Mesodermal cell (in vitro differentiated cells): ENCODE data around the gene KRT40.

ENCODE experiments used
- H3K27ac ChIP-seq: 2 replicates; pipeline ENCODE4 v1.7.0; 2013; ENCODE audit warnings: mild to moderate bottlenecking, low read depth, low read length, moderate library complexity; ENCODE audit not compliant: severe bottlenecking
- H3K36me3 ChIP-seq: 2 replicates; pipeline ENCODE4 v1.7.1; 2013; ENCODE audit warnings: mild to moderate bottlenecking, low read length, moderate library complexity; ENCODE audit not compliant: control insufficient read depth, insufficient read depth
- H3K4me1 ChIP-seq: one replicate; pipeline ENCODE4 v1.7.1; 2013; ENCODE audit warnings: mild to moderate bottlenecking, low read length; ENCODE audit not compliant: insufficient read depth, control insufficient read depth, poor library complexity, severe bottlenecking
- H3K4me3 ChIP-seq: 2 replicates; pipeline ENCODE4 v1.7.0; 2013; ENCODE audit warnings: low read length, control low read depth, mild to moderate bottlenecking; ENCODE audit not compliant: insufficient read depth, poor library complexity, severe bottlenecking; ENCODE audit errors: extremely low read depth
- H3K9me3 ChIP-seq: 2 replicates; pipeline ENCODE4 v1.7.1; 2013; ENCODE audit warnings: mild to moderate bottlenecking, low read length, moderate library complexity; ENCODE audit not compliant: control insufficient read depth
- WGBS, 2 experiments: methylation state at CpG; one replicate each; pipeline ENCODE4 v1.1.5; 2013; ENCODE audit warnings: missing lambda C conversion rate in 2 of 2; ENCODE audit not compliant: insufficient coverage in 2 of 2; 5-methylcytosine and 5-hydroxymethylcytosine counted together

KRT40 gene

DNA sequence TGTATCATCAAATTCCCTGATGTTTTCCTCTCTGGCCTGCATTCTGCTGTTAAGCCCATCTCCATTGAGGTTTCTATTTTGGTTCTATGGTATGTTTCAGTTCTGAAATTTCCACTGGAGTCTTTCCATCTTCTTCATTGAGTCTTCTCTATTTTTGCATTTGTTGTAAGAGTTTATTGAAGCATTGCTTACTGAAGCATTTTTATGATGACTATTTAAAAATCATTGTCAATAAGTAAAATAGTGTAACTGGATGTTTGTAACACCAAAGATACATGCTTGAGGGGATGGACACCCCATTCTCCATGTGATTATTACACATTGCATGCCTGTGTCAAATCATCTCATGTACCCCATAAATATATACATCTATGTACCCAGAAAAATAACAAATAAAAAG lies 8.6 kb downstream of the KRT40 start:
- Histone ChIP-seq H3K36me3 (no peaks in the 10 kb centered on the region), H3K4me1 (no peaks in the 10 kb centered on the region), H3K9me3 (no peaks in the 10 kb centered on the region), H3K27ac (no peak overlapping the region), H3K4me3 (no peak overlapping the region)

DNA sequence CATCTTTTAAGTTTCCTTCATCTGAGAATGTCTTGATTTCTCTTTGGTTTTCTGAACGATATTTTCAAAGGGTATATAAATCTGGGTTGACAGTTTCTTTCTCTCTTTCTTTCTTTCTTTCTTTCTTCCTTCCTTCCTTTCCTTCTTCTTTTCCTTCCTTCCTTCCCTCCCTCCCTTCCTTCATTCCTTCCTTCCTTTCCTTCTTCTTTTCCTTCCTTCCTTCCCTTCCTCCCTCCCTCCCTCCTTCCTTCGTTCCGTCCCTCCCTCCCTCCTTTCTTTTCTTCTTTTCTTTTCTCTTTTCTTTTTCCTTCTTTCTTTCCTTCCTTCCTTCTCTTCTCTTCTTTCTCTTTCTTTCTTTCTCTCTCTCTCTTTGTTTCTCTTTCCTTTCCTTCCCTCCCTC lies 9.8 kb downstream of the KRT40 start:
- no peaks in the 10 kb centered on the region for H3K9me3 ChIP-seq
- 92% methylated on average over 2 of the region's 3 CpGs; no CpG with 5 or more reads in 1 of the 2 experiments for WGBS, 2 experiments
- H3K36me3 ChIP-seq = no peaks in the 10 kb centered on the region
- no peaks in the 10 kb centered on the region for H3K4me1 ChIP-seq
- H3K4me3 ChIP-seq = no peak overlapping the region
- no peak overlapping the region for H3K27ac ChIP-seq

DNA sequence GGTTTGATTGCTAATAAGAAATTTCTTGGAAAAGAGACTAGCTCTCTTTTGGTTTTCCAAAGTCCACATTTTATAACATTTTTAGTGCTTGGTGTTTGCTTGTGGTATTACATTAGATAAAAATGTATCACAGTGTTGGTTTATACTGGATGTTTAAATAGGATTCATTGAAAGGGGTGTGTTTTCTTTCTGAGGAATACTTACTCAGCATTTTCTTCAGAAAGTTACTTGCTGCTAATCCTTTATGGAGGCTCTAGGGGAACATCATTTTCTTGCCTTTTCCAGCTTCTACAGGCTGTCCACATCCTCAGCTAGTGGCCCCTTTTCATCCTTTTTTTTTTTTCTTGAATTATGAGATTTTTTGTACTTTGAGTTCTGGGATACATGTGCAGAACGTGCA lies 16.5 kb downstream of the KRT40 start:
- no peak overlapping the region for H3K27ac ChIP-seq
- no CpG with 5 or more reads among the region's 1 CpG for WGBS, 2 experiments
- H3K4me1 ChIP-seq = no peaks in the 10 kb centered on the region
- no peak overlapping the region for H3K4me3 ChIP-seq
- H3K36me3 ChIP-seq = no peaks in the 10 kb centered on the region
- no peaks in the 10 kb centered on the region for H3K9me3 ChIP-seq

DNA sequence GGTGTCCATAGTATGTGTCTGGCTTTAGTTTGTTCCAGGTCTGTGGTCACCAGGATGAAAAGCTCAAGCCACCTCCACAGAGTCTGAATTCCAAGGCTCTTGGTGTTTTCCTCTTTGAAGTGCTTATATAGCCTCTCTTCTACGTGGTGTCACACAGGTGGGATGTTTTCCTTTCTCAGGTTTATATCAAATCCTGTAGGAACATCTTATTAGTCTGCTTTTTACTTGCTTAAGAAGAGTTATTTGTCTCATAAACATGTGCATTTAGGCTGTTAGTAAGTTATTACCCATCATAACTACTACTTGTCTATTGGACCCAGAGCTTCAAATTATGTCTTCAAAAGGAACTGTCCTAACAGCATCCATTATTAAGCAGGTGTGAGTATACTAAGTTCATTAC lies 17.3 kb downstream of the KRT40 start, which contains the start of gene KRT39:
Gene KRT39 (minus strand): TSS at position 101 of the 400 bp plus-strand sequence. CDS start 92 bp downstream, at position 9.
- H3K36me3 ChIP-seq = no peaks in the 10 kb centered on the region
- H3K27ac ChIP-seq = no peak within 1 kb of the TSS
- H3K9me3 ChIP-seq = no peaks in the 10 kb centered on the region
- no CpG with 5 or more reads among the region's 1 CpG for WGBS, 2 experiments
- no peak within 1 kb of the TSS for H3K4me3 ChIP-seq
- no peaks in the 10 kb centered on the region for H3K4me1 ChIP-seq

DNA sequence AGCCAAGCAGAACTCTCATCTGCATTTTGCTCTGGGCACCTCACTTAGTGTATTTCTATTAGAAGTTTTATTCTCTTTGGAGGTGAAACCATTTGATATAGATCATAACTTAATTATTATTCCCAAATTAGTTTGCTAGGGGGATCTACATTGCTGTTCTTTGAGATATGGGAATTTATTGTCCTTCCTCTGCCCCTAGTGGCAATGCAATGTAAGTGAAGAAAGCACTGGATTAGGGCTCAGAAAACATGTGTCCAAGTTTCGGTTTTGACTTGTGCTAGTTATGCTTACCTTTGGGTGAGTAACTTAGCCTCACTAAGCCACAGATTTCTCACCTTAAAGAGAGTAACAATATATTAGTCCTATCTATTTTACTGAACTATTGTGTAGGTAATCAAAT lies 20.3 kb downstream of the KRT40 start:
- Histone ChIP-seq H3K4me3 (no peak overlapping the region), H3K36me3 (no peaks in the 10 kb centered on the region), H3K27ac (no peak overlapping the region), H3K4me1 (no peaks in the 10 kb centered on the region), H3K9me3 (no peaks in the 10 kb centered on the region)
- no CpG with 5 or more reads among the region's 1 CpG for WGBS, 2 experiments

DNA sequence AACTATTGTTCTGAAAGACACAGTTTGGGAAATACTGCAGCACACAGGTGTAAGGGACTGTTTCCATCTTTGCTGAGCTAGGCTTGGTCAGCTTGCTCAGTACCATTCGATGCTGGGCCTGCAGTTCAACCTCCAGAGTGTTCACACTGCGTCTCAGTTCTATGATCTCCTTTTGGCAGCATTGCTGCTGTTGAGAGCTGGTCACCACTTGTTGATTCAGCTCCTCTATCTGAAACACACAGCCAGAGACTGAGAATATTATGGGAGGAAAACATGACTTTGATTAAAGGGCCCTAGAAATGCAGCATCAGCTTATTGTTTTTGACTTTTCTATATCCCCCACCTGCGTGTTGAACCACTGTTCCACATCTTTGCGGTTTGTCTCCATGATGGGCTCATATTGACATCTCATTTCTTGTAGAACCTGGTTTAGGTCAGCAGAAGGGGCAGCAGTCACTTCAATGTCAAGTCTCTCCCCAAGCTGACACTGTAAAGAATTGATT lies 22.0 kb downstream of the KRT40 start:
- peaks cover 3% of the 10 kb centered on the region for H3K4me1 ChIP-seq
- no peaks in the 10 kb centered on the region for H3K36me3 ChIP-seq
- WGBS, 2 experiments = 96 to 100% methylated on average over 2 to 3 of the region's 4 CpGs
- H3K4me3 ChIP-seq = no peak overlapping the region
- H3K27ac ChIP-seq = no peak overlapping the region
- no peaks in the 10 kb centered on the region for H3K9me3 ChIP-seq

DNA sequence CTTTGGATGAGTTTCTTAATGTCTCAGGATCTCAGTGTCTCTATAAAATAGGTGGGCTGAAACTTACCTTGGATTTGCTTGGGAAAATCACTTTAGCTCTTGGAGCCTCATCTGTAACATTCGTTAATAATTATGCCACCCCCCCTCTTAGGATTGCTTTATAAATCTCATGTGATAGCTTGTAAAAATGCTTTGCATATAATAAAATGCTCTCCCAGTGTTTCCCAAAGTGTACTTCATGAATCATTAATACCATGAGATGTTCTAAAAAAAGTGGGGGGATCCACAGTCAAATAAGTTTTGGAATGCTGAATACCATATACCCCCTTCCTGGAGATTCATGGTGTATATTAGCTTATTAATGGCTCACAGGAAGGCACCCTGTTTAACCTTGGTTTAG lies 22.5 kb downstream of the KRT40 start:
- H3K9me3 ChIP-seq = no peaks in the 10 kb centered on the region
- no peak overlapping the region for H3K4me3 ChIP-seq
- no CpG with 5 or more reads among the region's 1 CpG for WGBS, 2 experiments
- H3K36me3 ChIP-seq = no peaks in the 10 kb centered on the region
- no peak overlapping the region for H3K27ac ChIP-seq
- H3K4me1 ChIP-seq = peaks cover 3% of the 10 kb centered on the region

DNA sequence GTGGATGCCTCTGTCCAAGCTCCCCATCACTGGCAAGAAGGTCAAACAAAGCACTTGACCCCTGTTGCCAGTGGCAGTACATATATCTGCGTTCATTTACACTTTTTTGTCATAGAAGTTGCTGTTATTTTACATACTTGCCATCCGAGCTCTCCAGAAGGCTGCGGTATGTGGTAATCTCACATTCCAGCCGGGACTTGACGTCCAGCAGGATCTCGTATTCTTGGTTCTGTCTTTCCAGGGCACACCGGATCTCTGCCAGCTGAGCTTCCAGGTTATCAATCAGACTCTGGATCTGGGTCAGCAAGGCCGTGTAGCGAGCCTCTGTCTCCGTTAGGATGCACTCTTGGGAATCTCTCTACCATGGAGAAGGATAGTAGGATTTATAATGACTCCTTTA lies 24.0 kb downstream of the KRT40 start:
- WGBS, 2 experiments = 87 to 91% methylated on average over 7 to 8 of the region's 10 CpGs
- Histone ChIP-seq H3K36me3 (no peaks in the 10 kb centered on the region), H3K27ac (no peak overlapping the region), H3K4me1 (peaks cover 3% of the 10 kb centered on the region), H3K9me3 (no peaks in the 10 kb centered on the region), H3K4me3 (no peak overlapping the region)

DNA sequence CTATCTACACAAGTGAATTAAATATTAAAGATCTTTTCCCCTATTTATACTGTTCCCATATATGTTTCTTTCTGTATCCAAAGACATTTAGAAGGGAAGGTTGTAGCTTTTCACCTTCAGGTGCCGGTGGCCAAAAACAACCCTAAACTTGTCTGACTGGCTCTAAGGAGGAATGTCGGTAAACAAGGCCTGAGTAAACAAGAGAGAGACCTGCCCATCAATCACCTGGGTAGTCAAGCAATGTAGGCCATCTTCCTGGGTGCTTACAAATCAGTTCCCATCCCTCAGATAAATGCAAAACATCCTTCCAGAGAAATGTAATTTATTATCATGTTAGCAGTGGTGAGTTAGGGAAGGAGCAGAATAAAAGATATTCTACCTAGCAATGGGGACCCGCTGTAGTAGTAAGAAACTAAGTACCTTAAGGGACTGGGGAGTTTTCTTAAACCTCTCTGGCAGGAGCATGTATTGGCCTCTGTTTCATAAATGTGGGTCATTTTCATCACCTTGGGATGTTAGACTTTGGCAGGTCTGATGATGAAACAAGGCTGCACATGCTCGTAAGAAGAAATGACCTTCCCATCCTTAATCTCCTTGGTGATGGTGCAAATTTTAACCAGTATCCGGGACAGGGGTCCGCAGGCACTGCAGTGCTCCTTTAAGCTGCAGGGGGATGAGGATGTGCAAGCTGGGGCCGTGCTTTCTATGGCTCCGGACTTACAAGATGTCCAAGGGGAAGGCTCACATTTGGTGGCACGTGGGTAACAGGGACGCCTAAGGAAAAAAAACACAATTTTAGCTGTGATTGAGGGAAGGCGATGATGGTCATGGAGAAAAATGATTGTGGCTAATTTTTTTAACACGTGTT lies 25.8 kb downstream of the KRT40 start:
- no peaks in the 10 kb centered on the region for H3K9me3 ChIP-seq
- no peak overlapping the region for H3K27ac ChIP-seq
- no peaks in the 10 kb centered on the region for H3K36me3 ChIP-seq
- no peak overlapping the region for H3K4me3 ChIP-seq
- H3K4me1 ChIP-seq = peaks cover 3% of the 10 kb centered on the region
- 91 to 94% methylated on average over 7 to 10 of the region's 12 CpGs for WGBS, 2 experiments

DNA sequence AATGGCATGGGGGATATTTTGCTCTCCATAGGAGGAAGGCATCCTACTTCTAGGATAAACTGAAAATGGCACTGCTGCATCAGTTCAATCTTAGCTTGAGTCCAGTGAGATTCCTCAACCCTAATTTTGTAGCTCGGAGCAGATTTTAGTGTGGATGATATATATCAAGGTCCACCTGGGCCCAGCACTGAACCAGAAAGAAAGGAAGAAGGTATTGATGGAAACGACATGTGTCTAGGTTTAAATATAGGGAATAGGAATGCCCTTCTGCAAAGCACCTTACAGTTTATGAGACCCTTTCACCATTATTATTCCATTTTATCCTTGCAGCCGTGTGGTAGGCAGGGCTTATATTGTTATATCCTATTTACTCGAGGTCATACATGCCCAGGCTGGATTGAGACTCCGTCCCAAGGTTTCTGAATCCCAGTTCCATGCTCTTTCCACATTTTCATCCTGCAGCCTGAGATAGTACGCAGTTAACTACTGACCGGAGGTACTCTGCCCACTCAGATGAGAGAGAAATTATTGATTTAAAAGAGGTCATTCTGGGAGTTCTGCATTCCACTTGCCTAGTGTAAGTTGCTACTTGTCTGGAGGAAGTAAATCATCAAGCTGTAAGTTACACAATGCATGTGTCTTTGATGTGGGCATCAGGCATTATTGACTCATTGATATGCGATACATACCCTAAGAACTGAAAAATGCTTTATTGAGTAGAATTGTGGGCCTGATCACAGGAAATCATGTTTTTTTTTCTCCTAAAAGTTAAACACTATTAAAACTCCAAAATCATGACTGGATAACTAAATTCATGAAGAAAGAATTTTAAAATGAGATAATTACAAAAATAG lies 27.5 kb downstream of the KRT40 start:
- 94 to 95% methylated on average over 4 to 6 of the region's 8 CpGs for WGBS, 2 experiments
- H3K27ac ChIP-seq = no peak overlapping the region
- no peaks in the 10 kb centered on the region for H3K36me3 ChIP-seq

More for the DNA sequence above, 27.5 kb downstream of the KRT40 start:
- no peak overlapping the region for H3K4me3 ChIP-seq
- peaks cover 3% of the 10 kb centered on the region for H3K4me1 ChIP-seq
- H3K9me3 ChIP-seq = no peaks in the 10 kb centered on the region
